HL-60 (cell line): ENCODE data around the gene IYD.

Experiments used
- DNase-seq, 2 experiments: peaks; one replicate each; pipeline ENCODE4 v3.0.0-alpha.2; 2010 to 2020; ENCODE audit warnings: low read depth in 1 of 2, low spot score in 1 of 2
- H3K27ac ChIP-seq: fragments of 250-450 bp; sonication (Bioruptor Pico); replicated peaks from 2 replicates; pipeline ENCODE4 v1.5.1; 2020; ENCODE audit warnings: mild to moderate bottlenecking, moderate library complexity
- H3K27me3 ChIP-seq: fragments of 250-450 bp; sonication (Bioruptor Pico); 2 replicates; pipeline ENCODE4 v1.5.1; 2021; ENCODE audit warnings: mild to moderate bottlenecking, moderate library complexity; ENCODE audit not compliant: insufficient read depth, poor library complexity, severe bottlenecking
- H3K4me3 ChIP-seq: replicated peaks from 2 replicates; pipeline ENCODE4 v1.5.1; 2011; ENCODE audit warnings: mild to moderate bottlenecking, control low read depth, low read length; ENCODE audit not compliant: insufficient read depth
- GABPA ChIP-seq: IDR thresholded peaks from 2 replicates; pipeline ENCODE4 v1.6.1; 2012; ENCODE audit warnings: low read depth
- POLR2AphosphoS5 ChIP-seq: IDR thresholded peaks from 2 replicates; pipeline ENCODE4 v1.6.1; 2012; ENCODE audit warnings: low read depth
- REST ChIP-seq: IDR thresholded peaks from 2 replicates; pipeline ENCODE4 v1.6.1; 2012; ENCODE audit warnings: low read depth; ENCODE audit not compliant: insufficient replicate concordance
- SPI1 ChIP-seq: IDR thresholded peaks from 2 replicates; pipeline ENCODE4 v1.6.1; 2012; ENCODE audit warnings: low read depth, mild to moderate bottlenecking, borderline replicate concordance
- TF ChIP-seq, protein P1 (sequence below): IDR thresholded peaks from one replicate; pipeline ENCODE4 v1.5.1; 2011; ENCODE audit warnings: low read length, control low read depth, inconsistent platforms; ENCODE audit not compliant: insufficient read depth

The IYD gene

DNA sequence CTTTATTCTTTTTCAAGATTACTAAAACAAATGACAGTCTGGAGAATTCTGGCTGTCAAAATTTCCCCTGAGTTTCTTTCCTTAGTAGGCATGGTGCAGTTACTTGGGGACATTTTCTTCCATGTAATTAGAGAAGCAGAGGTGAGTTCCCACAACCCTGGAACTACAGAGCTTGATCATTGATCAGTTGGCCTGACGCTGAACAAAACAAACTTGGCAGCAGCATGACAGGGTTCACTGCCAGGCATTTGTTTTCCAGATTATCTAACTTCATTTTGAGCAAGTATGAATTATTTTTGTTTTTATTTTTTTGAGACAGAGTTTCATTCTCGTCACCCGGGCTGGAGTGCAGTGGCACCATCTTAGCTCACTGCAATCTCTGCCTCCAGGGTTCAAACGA, 22.6 kb downstream of the IYD start:
- TF ChIP-seq GABPA (no peak), REST (no peak), SPI1 (no peak), POLR2AphosphoS5 (no peak)
- TF ChIP-seq, protein P1, sequence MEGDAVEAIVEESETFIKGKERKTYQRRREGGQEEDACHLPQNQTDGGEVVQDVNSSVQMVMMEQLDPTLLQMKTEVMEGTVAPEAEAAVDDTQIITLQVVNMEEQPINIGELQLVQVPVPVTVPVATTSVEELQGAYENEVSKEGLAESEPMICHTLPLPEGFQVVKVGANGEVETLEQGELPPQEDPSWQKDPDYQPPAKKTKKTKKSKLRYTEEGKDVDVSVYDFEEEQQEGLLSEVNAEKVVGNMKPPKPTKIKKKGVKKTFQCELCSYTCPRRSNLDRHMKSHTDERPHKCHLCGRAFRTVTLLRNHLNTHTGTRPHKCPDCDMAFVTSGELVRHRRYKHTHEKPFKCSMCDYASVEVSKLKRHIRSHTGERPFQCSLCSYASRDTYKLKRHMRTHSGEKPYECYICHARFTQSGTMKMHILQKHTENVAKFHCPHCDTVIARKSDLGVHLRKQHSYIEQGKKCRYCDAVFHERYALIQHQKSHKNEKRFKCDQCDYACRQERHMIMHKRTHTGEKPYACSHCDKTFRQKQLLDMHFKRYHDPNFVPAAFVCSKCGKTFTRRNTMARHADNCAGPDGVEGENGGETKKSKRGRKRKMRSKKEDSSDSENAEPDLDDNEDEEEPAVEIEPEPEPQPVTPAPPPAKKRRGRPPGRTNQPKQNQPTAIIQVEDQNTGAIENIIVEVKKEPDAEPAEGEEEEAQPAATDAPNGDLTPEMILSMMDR, result no peak
- DNase-seq, result no peak
- no peak overlapping the region for H3K27ac ChIP-seq
- H3K27me3 ChIP-seq, result no peaks in the 10 kb centered on the region
- no peak overlapping the region for H3K4me3 ChIP-seq

- no peaks in the 10 kb centered on the region for H3K27me3 ChIP-seq
- H3K27ac ChIP-seq, result no peak overlapping the region
- TF ChIP-seq SPI1 (no peak), GABPA (no peak), REST (no peak), POLR2AphosphoS5 (no peak)
- TF ChIP-seq, protein P1, result no peak
- no peak overlapping the region for H3K4me3 ChIP-seq
- no peak for DNase-seq
These were observed 23.1 kb downstream of the IYD start for GRCh38 chr6:150391890-150392289.

DNA sequence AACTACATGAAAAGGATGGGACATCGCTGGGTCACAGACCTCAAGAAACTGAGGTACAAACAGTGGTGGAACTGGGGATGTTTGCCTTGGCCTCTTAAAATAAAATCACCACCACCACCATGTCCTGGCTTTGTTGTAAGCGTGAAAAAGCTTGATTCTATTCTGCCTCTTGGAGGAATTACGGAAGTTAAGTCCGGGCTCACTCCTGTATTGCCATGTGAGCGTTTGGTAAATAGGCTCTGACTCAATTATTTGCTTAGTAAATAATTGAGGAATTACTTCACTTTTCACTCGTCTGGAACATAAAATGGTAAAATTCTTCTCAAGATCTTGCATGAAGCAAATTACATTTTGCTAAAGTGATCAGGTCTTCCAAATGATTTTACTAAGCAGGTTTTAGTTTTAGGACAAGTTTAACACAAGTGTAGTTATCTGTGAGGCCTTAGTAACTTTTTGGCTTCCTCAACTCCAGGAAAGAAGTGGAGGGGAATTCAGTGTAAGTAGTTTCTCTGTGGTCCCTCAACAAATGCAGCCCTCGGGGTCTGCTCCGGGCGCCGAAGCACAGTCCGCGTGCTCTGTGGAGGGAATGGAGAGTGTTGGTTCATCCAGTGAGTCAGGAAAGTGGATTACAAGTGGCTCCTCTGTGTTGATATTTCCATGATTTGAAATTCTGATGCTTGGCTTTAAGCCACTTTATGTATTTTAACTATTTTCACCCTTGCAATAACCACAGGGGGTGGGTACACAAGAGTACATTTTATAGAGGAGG, 23.8 kb downstream of the IYD start:
- TF ChIP-seq POLR2AphosphoS5 (no peak), GABPA (no peak), SPI1 (no peak), REST (no peak)
- TF ChIP-seq, protein P1, result no peak
- Histone ChIP-seq H3K4me3 (no peak overlapping the region), H3K27ac (no peak overlapping the region), H3K27me3 (no peaks in the 10 kb centered on the region)
- DNase-seq, result no peak
